ENCODE data around the gene SKAP2.
"Not testable (repeated sequence)": the region's sequence is repeated elsewhere in the genome, so short reads cannot be mapped to it uniquely, and the experiment has no call there.

The SKAP2 gene

DNA sequence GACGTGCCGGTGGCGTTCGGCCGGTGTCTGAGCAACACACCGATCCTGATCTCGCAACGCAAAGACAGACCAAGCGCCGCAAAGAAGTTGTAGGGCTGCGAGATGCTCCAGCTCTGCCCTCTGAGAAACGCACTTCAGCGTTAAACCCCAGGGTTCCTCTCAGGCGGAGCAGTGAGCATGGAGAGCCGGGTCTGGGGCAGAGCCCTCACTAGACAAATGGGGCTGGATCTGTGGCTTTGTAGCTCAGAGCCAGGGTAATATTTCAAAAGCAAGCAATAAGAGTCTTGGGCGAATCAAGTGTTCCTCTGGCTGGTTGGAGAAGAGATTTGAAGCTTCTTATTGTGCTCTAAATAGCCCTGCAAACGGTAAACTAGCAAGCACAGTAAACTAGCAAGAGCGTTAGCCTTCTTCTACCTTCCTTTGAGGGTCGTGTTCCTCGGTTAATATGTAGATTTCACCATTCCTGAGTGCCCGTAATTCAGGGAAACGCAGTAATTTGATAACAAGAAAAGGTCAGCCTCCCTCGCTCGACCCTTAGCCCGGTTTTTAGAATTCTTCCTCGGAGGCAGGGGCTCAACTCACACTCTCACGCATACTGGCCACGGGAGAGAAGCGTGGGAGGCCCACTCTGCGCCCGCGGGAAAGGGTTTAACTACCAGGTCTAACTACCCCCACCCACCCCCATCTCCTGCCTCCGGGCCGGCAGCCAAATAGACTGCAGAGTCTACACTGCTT lies 6.7 kb downstream of the SKAP2 start:
- DNase-seq (ENCODE audit: low spot score) = no peak

DNA sequence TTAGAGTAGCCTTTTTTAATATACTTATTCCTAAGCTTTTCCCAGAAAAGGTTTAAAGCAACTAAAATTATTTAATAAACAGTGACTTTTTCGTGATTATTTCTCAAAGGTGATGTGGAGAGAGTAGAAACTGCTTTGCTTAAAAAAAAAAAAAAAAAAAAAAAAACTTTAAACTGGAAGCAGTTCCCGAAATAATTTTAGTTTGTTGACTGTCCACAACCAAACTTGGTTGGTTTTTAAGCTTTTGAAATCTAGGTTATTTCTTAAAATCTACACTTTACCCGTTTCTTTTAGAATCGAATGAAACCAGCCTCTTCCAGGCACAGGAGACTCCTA lies 7.3 kb downstream of the SKAP2 start:
- DNase-seq (ENCODE audit: low spot score) = no peak

DNA sequence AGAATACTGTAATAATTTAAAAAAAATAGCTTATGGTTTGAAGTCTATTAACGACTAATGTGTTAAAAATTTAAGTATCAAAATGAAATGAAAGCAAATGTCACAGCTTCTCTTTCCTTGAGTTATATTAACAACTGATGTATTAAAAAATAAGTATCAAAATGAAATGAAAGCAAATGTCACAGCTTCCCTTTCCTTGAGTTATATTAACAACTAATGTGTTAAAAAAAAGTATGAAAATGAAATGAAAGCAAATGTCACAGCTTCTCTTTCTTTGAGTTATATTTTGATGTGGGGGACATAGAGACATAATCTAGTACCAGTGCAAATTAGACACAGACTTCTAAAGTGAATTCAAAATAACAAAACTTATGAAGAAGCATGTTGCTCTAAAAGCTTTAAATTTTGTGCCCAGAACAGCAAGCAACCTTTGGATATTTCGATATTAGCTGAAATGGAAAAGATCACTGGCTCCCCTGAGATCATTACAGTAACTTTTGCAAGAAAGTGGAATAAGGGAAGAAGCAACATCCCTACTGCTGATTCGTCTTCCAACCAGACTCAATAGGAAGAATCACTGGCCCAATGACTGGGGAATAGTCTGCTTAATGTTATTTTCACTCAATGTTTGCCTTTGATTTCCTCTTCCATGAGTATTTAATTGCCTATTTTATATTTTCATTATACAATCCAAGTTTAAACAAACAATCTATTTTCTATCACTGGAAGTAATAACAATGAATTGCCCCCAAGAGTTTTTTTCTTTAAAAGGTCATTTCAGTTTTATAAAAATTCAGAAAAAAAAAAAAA lies 8.0 kb downstream of the SKAP2 start:
- no peak for DNase-seq (ENCODE audit: low spot score)

DNA sequence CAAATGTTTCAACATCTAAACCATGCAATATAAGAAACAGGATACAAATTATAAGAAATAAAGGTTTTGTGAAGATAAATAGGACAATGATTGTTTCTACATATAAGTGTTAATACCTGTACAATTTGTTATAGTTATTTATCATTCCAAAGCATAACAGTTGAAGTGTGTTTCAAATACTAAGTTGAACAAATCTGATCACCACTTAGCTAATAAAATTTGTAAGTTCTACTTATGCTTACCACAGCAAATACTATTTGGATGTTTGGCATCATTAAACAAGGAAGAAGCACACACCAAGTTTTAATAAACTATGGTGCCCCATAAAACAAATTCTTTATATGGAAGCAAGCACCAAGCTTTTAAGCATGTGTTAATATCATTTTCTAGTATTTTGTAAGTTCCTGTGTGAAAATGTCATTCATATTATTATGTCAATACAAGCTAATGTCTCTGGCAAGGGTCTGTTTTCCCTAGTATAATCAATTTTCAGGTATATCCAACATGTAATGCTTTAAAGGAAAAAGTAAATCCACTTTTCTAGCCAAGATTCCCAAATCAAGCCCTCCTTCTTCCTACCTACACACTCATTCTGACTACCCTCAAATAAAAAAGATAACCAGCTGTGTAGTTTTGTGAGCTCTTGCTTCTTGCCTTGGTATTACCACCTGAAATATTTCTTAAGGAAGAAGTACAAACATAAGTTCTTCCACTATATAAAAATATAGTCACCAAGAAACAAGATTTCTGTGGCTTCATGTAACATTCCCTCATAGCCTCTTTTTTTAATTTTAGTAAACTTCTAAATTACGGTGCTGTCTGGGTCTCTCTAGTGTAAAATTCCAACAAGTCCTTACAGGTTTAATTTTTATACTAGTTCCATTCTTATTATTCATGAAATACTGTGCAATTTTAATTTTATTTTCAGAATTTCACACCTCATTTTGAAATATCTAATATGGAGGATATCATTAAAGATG lies 9.2 kb downstream of the SKAP2 start:
- no peak for DNase-seq (ENCODE audit: low spot score)

DNA sequence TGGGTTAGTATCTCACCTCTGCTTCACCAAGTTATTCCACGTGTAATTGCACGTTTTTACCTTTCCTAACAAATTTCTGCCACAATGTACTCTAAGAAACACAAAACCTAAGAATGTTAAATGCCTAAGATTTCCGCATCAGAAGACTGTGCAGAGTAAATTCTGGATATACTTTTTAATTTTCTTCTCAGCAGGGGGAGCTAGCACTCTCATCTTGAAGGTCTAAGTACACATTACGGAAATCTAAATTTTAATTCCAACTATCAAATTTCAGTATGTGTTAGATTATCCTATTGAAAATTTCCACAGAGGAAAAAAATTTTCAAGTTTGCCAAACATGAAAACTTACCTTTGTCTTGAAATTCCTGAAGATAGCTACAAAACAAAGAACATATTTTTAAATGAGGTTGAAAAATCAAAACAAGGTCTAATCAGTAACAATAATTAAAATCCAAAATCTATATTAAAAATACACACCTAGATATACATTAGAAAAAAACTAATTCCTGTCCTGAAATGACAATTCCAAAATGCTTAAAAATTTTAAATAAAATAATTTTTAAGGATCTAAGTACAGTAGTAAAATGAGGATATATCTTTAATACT lies 10.5 kb downstream of the SKAP2 start:
- DNase-seq (ENCODE audit: low spot score) = no peak

DNA sequence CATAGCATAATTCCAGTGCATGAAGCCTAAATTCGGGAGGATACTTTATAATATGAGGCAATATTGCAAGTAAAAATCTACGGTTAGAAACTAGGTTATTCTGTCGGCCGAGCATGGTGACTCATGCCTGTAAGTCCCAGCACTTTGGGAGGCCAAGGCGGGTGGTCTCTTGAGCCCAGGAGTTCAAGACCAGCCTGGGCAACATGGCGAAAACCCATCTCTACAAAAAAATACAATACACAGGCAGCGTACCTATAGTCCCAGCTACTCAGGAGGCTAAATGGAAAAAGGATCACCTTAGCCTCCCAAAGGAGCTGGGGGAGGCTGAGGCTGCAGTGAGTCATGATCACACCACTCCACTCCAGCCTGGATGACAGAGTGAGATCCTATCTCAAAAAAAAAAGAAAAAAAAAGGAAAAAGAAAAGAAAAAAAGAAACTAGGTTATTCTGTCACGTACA lies 14.2 kb downstream of the SKAP2 start:
- no peak for DNase-seq (ENCODE audit: low spot score)

DNA sequence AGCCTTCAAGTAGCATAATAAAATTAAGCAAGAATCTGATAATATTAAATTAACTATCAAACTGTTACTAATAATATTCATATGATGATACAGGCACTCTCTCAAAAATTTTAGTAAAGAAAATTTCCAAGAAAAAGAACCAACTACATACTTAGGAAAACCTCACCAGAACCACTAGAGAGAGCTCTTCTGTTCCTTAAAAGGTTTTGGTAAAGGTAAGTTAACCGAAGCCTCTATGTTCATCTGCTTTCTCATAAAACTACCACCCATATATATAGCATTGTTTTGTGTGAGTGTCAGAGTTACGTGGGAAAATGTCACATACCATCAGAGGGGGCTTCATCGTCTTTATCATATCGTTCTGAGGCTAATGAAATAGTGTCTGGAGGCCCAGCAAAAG lies 20.7 kb downstream of the SKAP2 start:
- DNase-seq (ENCODE audit: low spot score) = no peak

DNA sequence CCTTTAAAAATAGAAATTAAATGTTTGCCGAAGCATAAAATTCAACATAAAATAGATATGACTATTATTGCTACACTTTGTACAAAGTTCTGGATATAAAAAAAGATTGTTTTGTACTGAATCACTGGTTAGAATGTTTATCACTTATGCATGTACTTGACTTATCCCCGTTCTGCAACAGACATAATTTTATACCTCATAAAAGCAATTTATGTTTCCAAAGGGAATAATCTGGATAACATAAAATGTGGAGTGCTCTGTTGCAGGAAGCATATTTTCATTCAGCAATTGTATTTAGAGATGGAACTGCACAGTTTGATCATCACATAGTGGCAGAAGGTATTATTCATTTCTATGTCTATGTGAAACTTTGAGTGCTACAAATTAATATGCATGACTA lies 21.5 kb downstream of the SKAP2 start:
- no peak for DNase-seq (ENCODE audit: low spot score)

DNA sequence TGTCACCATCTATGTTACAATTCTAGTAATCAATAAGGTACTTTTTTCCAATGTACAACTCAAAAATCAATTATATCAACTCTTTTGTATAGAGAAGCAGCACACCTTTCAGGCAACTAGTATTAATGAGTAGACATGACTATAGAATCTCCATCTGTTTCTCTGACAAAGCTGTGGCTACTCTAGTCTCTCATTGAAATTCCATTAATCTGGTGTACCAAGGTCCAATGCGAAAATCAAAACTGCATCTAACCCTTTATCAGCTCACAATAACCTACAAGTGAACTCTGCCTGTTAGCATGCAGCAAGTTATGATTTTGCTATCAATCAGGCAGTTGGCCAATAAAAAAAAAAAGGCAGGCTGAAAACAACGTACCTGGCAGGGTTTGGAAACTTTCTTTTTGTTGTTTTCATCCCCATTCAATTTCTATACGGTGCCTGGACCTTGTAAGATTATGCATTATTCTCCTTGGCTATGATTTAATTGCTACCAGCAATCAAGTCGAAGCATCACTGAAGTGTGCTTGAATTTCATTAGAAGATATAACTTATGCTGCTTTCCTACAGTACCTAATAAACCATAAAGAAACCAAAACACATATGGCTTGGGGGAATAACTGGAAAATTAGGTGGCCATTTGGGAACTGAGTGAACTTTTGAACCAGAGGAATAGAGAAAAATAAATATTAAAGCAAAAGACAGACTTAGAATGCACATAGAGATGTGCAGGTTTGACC lies 23.2 kb downstream of the SKAP2 start:
- DNase-seq (ENCODE audit: low spot score) = no peak

DNA sequence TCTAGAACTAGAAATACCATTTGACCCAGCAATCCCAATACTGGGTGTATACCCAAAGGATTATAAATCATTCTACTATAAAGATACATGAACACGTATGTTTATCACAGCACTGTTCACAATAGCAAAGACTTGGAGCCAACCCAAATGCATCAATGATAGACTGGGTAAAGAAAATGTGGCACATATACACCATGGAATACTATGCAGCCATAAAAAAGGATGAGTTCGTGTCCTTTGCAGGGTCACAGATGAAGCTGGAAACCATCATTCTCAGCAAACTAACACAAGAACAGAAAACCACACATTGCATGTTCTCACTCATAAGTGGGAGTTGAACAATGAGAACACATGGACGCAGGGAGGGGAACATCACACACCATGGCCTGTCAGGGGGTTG lies 27.6 kb downstream of the SKAP2 start:
- DNase-seq (ENCODE audit: low spot score) = not testable (repeated sequence)

DNA sequence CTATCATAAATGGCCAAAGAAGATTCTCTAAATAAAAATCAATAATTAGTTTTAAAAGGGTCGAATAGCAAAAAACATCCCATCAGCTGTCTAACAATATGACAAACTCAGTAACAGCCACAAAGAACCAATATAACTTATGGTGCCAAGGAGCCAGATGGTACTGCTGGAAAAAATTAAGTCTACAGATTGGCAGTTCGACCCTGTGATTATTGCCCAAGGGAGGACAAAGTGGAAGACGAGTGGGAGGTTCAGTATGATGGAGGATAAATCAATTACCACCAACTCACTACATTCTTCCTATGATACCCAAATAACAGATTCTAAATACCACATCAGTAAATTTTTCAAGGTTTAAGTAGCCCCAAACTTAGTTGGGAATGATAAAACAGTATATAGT lies 49.0 kb downstream of the SKAP2 start:
- no peak for DNase-seq (ENCODE audit: low spot score)

DNA sequence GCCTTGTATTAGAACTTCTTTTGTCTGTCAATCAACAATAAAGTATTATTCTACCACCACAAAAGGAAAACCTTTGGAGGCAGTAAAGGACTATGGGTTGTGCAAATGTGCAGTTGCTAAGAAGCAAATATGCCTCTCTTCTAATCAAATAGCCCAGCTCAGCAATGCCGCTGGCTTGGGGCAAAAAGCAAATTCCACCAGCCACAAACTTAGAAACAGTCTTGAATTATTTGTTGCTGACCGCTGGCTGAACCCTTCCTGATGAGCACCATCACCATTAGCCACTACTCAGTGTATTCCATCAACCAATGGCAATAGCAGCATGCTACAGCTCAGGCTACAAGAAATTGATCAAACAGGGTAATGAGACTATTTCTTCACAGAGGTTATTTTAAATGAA lies 51.0 kb downstream of the SKAP2 start:
- peak; percentile 42 for DNase-seq (ENCODE audit: low spot score)

DNA sequence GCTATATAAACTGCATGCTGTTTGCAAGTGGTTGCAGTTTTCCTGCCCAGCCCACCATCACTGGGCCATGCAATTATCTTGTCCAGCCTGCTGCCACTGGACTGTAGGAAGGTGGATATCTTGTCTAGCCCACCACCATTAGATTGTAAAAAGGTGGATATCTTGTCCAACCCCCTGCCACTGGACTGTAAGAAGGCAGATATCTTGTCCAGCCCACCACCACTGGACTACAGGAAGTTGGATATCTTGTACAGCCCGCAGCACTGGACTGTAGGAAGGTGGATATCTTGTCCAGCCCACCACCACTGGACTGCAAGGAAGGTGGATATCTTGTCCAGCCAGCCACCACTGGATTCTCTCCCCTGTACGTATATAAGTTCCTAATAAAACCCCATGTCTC lies 69.8 kb downstream of the SKAP2 start:
- no peak for DNase-seq (ENCODE audit: low spot score)

DNA sequence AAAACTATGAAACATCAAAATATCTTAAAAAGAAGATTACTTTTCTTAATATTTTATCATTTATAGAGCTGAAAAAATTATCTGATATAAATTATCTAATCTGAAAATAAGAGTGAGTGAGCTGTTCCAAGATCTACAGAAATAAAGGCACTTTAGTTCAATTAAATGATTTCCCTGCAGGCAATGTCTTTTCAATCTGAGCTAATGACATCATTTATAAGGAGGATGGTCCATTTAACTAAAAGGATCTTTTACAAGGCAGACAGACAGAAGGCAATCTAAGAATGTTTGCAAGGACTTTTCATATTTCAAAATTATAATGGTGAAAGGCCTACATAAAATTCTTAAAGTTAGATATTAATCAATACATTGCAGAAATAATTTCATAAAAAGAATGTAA lies 71.8 kb downstream of the SKAP2 start:
- DNase-seq (ENCODE audit: low spot score) = no peak

DNA sequence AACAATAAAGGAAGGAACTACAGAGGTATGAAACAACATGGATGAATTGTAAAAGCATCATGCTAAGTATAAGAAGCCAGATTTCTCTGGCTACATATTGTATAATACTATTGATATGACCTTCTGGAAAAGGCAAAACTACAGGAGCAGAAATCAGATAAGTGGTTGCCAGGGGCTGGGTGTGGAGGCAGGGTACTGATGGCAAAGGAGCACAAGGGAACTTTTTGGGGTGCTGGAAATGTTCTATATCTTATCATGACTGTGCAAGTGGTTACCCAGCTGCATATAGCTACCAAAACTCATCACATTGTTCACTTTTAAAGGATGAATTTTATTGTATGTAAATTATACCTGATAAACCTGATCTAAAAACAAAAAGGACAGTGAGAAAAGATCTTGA lies 72.4 kb downstream of the SKAP2 start:
- DNase-seq (ENCODE audit: low spot score) = no peak

DNA sequence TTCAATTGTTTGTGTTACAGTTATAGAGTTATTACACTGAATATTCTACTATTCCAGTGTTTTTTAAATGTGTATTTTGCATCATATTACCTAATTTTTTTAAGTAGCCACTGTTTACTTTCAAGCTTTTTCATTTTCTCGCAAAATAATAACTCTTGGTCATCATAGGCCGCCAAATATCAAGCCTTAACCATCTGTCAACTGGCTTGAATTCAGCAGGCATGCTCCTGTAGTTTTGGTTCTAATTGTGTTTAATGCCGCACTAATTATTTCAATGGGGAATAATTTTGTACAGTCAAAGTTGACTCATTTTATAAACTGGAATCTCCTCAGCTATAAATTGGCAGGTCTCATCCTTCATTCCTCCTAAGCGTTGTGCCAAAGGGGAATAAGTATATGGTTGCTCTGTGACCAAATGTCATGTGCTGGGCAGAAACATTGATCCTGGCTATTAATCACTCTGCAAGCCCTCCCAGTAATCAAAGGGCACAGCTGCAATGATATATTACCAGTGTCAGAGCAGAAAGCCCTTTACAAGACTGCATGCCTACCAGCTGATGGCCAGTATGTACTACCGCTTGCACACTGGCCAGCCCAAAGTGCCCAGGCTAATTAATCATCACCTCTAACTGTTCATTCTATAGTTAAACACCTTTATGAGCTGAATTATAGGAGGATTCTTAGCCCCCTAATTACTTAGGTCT lies 74.8 kb downstream of the SKAP2 start:
- DNase-seq (ENCODE audit: low spot score) = no peak

DNA sequence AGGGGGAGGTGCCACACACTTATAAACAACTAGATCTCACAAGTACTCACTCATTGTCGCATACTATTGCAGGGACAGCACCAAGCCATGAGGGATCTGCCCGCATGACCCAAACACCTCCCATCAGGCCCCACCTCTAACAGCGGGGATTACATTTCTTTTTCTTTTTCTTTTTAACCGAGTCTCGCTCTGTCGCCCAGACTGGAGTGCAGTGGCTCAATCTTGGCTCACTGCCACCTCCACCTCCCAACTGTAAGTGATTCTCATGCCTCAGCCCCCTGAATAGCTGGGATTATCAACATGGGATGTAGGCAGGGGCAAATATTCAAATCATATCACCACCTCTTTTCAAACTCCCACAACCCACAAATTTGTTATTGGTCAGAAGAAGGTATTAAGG lies 76.7 kb downstream of the SKAP2 start:
- no peak for DNase-seq (ENCODE audit: low spot score)

DNA sequence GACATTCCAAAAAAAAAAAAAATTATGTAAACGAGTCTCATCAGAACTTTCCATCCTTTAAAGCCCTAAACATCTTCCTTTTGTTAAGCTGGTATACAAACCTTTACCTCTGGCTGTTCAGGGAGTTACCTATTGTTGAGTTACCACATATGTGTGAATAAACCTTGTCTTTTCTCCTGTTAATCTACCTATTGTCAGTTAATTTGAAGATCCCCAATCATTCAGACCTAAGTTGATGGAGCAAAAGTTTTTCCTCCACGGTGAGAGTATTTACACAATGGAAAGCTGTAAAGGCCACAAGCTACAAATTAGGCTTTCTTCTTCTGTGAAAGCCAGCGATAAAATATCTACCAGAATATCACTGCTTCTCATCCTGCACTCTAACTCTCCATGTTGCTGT lies 80.3 kb downstream of the SKAP2 start:
- no peak for DNase-seq (ENCODE audit: low spot score)

DNA sequence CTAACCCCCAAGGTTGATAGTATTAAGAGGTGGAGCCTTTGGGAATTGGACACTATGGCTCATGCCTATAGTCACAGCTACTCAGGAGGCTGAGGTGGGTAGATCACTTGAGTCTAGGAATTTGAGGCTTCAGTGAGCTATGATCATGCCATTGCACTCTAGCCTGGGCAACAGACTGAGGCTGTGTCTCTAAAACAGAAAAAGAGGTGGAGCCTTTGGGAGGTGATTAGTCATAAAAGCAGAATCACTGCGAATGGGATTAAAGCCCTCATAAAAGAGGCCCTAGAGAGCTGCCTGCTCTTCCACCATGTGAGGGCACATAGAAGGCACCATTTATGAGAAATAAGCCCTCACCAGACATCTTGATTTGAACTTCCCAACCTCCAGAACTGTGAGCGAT lies 81.9 kb downstream of the SKAP2 start:
- DNase-seq (ENCODE audit: low spot score) = no peak

DNA sequence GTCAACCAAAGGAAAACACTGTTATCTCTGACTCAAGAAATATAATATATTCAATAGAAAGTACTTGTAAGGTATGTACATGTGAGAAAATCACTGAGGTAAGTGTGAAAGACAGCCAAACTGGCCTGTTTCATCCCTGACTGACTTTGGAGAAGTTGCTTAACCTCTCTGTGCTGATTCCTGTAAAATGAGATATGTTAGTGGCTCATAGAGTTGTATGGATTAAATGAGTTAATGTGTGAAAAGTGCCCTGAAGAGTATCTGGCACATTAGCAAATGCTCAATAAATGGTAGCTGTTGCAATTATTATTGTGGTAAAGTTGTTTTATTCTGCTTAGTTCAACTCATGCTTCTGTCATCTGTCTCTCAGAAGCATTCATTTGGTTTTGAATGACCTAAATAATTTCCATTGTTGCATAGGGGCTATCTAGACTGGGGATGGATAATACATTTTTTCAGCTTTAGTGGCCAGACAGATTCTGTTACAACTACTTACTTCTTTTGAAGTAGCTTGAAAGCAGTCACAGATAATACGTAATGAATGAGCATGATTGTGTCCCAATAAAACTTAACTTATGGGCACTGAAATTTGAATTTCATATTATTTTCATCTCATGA lies 84.3 kb downstream of the SKAP2 start:
- no peak for DNase-seq (ENCODE audit: low spot score)

Measured in HuH-7 (cell line).